ENCODE measurements around the gene UCHL3.

DNA sequence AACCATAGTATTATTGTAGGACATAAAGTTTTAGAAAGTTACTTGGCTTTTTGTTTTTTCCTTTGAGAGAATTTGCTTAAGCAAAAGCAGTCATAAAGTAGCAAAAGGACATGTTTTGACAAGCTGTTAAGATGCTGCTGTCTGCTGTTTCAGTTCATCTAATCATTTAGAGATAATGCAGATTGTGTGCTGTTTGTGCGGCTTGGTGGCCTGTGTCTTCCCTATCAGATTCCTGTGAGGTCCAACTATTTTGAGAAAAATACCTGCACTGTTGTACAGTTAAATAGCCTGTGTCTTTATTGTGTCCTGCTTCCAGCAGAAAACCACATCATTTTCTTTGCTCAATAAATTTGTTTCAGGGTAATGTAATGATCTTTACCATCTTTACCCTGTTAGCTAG lies 20.0 kb downstream of the UCHL3 start:
- TF ChIP-seq, protein P1, sequence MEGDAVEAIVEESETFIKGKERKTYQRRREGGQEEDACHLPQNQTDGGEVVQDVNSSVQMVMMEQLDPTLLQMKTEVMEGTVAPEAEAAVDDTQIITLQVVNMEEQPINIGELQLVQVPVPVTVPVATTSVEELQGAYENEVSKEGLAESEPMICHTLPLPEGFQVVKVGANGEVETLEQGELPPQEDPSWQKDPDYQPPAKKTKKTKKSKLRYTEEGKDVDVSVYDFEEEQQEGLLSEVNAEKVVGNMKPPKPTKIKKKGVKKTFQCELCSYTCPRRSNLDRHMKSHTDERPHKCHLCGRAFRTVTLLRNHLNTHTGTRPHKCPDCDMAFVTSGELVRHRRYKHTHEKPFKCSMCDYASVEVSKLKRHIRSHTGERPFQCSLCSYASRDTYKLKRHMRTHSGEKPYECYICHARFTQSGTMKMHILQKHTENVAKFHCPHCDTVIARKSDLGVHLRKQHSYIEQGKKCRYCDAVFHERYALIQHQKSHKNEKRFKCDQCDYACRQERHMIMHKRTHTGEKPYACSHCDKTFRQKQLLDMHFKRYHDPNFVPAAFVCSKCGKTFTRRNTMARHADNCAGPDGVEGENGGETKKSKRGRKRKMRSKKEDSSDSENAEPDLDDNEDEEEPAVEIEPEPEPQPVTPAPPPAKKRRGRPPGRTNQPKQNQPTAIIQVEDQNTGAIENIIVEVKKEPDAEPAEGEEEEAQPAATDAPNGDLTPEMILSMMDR (IDR thresholded peaks at IDR 0.05), result no peak
- TF ChIP-seq POLR2A (IDR thresholded peaks at IDR 0.05) (no peak), EP300 (IDR thresholded peaks at IDR 0.05) (no peak)
